GM13976 (cell line): Measurements from ENCODE around the gene LAGE3.

Experiments used
- DNase-seq: peaks from one replicate; pipeline ENCODE4 v3.0.0; 2012; ENCODE audit warnings: low spot score
- CTCF ChIP-seq: IDR thresholded peaks from 2 replicates; pipeline ENCODE4 v1.5.1; 2012; ENCODE audit warnings: borderline replicate concordance, mild to moderate bottlenecking; ENCODE audit not compliant: insufficient read depth; ENCODE audit errors: extremely low read depth, missing control alignments, control extremely low read depth
- in situ Hi-C: fragments of 300-500 bp; cut with MboI; formaldehyde crosslinking; loops from one replicate; pipeline ENCODE4 v1.12.0; 2022; ENCODE audit warnings: low sequenced_read_pairs, mixed read lengths, inconsistent platforms; ENCODE audit not compliant: unreplicated experiment

LAGE3 gene

GRCh38 chrX:154458954-154459778 lies 19.9 kb downstream of the LAGE3 start:
- in situ Hi-C loops = no loop called here
- no peak for DNase-seq
- no peak for TF ChIP-seq CTCF

- in situ Hi-C loops = no loop called here
- DNase-seq = peak; percentile 80
- no peak for TF ChIP-seq CTCF
Observed at GRCh38 chrX:154458116-154458953, 20.7 kb downstream of the LAGE3 start, which contains the start of gene PLXNA3. Gene PLXNA3 (plus strand): TSS chrX:154458281. CDS start chrX:154460184, 1,903 bp downstream.

- DNase-seq = peak; percentile 87
- no peak for TF ChIP-seq CTCF
- in situ Hi-C loops = no loop called here
Observed at GRCh38 chrX:154457491-154458115, 21.5 kb downstream of the LAGE3 start.

- DNase-seq = no peak
- TF ChIP-seq CTCF = no peak
- in situ Hi-C loops = no loop called here
Observed at GRCh38 chrX:154452823-154453222, 26.3 kb downstream of the LAGE3 start.

- DNase-seq = no peak
- in situ Hi-C loops = no loop called here
- TF ChIP-seq CTCF = no peak
Observed at GRCh38 chrX:154450312-154450711, 28.8 kb downstream of the LAGE3 start.

- in situ Hi-C loops = no loop called here
- no peak for TF ChIP-seq CTCF
- no peak for DNase-seq
Observed at GRCh38 chrX:154449618-154450017, 29.5 kb downstream of the LAGE3 start.
